Measurements from ENCODE around the gene CYTH1.

Gene CYTH1

DNA sequence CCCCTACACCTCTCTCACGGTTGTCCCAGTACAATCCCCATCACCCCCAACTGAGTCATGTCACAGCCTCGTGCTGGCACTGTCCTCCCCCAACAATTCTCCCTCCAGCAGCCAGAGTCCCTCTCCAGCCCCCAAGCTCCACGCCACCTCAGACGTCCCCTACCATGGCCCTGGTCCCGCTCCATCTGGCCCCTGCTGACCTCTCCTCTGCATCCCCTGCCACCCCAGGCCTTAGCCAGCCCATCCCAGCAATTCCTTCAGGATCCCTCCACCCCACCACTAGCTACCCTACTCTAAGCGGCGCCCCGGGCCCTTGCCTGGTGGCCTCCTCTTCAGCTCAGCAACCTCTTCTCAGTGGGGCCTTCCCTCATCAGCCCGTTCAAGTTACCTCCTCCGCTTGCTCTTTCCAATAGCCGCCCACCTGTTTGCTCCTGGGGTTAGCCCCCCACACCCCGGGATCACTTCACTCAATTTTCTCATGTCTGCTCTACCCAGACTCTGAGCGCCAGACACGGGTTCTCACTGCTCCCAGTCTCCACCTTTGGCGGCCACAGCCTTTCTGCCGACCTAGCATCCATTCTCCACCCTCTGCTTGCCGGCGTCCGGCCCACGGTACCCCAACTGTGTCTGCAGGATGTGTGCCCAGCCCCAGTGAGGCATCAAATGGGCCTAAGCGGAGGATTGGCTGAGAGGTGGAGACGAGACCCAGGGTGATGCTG, 112.7 kb downstream of the CYTH1 start:
- no peak for DNase-seq

DNA sequence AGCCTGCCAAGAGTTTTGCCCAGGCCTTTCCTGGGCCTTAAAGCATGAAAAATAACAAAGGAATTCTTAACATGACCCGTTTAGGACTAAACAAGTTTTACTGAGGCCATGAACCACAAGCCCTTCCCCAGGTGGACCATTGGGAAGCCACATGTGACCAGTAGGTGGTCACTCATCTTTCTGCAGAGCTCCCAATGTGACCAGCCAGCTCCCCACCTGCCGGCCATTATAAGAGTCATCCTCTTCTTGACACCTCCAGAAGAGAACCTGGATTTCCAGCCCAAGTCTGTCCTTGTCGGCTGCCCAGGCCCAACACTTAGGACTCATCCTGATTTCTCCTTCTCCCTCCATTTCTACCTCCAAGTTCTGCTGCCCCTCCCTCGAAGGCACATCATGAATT, 113.2 kb downstream of the CYTH1 start:
- DNase-seq = no peak

DNA sequence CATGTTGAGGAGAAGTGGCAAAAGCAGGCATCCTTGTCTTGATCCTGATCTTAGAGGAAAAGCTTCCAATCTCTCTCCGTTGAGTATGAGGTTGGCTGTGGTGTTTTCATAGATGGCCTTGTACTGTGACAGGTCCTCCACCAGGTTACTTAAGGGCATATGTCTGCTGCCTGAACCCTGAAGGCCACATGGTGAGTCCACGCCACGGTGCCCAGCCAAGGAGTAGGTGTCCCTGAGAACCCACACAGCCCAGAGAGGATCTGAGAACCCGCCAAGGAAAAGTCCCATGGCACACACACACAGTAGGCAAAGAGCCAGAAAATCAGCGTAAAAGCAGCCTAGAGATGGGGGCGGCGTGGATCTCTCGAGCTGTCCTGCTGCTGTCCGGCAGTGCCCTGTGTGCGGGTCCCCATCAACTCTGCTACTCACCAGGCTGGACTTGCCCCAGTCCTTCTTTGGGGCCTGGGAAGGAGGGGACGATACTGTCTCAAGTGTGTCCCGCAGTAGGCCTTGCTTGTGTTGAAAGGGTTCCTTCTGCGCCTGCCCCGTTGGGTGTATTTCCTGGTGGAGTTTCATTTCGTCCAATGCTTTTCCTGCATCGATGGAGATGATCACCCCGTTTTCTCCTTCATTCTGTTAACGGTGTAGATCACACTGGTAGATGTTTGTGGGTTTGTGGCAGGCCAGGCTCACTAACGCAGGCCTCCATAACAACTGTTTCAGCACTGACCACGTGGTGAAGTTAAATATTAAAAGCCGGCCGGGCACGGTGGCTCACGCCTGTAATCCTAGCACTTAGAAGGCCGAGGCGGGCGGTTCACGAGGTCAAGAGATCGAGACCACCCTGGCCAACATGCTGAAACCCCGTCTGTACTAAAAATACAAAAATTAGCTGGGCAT, 114.1 kb downstream of the CYTH1 start:
- no peak for DNase-seq

DNA sequence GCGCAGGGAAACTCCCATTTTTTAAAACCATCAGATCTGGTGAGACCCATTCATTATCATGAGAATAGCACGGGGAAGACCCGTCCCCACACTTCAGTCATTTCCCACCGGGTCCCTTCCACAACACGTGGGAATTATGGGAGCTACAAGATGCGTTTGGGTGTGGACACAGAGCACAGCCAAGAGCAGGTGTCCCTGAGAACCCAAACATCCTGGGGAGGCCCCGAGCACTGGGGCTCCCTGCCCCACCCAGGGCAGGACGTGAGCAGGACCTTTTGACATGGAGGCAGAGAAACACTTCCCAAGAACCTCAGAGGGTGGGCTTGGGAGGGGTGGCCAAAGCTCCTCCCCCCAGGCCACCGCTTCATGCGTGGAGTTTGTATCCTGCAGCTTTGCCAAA, 115.0 kb downstream of the CYTH1 start:
- no peak for DNase-seq

DNA sequence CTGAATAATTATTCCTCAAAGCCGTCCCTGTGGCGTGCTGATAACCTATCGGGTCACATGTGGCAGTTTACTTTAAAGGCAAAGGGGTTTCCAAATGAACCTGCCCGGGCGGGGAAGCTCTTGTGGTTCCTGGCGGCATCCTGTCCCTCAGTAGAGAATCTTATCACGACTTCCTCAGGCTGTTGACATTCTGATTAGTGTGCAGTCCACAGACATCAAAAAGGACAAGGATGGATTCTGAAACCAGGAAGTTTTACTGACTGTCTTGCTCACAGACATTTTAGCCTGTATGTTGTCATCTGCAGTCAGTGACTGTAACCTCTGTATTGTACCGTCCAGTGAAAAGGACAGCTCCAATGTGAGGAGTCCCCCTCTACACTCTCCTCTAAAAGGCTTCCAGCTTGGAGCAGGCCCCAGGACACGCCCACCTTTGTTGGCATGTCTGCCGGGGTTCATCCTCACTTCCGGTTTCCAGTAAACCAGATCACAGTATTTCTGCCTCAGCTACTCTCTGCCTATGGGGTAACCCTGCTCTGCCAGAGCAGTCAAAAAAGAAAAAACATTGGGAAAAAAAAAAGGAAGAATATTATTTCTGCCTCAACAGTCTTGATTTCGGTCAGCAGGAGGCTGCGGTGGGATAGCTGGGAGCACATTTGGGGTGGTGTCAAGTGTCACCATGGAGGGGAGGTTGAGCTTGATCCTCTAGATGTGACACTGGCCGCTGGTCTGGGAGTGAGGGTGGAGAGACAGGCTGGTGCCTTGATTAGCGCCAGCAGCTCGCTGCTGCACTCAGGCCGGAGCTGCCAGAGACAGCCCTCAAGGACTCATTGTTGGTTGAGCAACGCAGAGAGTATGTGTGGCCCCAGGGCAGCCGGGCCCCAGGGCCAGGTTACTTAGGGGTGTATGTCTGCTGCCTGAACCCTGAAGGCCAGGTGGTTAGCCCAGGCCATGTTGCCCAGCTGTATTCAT, 115.8 kb downstream of the CYTH1 start:
- DNase-seq = peak; percentile 68

DNA sequence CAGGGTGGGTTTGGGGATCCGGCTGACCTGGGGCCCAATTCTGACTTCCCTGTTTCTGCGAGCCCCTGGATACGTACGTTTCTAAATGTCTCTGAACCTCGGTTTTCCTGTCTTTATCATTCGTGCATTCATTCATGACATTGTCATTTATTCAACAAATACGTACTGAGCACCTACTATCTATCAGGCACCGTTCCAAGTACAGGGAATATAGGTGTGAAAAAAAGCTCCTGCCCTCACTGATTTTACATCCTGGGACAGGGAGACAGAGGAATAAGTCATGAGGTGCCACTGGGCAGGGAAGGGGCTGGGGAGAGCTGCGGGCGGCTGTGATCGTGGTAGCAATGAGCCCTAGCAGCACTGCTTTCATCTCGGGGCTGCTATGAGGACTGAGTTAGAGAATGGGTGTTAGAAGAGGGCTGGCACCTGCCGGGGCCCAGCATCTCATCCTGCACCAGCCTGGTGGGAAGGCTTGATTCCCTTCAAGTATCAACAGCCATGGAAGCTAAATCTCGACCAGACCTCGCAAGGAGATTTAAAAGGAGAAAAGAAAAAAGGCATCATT, 116.6 kb downstream of the CYTH1 start:
- no peak for DNase-seq

DNA sequence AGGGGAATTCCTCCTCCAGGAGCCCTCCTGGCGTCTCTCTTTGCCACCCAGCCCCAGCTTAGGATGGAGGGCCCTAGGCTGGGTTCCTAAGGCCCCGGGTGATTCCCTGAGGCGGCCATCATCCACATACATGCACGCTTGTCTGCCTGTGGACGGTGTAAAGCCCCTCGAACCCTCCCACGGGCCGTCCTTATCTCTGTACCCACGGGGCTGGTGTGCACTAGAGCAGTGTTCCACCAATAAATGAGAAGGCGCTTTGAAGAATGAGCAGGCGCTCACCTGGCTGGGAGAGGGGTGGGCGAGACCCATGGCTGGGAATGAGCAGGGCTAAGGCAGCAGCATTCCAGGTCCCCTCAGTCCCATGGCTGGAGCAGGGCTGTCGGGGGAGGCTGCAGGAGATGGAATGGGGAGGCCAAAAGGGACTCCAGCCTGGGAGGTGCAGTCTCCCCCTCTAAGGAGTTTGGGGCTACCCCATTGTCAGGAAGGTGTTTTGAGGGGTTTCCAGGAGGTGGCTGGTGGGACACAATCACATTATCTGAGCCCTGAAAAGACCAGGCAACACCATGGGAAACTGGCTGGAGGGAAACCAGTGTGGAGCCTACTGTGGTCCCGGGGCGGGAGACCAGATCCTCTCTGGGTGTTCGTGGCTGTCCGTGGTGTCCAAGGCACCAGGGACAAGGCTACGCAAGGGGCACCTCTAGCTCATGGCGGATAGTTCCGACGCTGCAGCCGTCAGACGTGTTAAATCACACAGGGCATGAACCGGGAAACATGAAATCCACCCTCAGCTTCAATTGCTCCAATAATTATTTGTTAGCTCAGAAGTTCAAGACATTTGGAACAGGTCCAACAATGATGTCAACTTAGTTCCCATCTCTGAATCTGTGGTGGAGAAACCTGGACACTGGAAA, 117.3 kb downstream of the CYTH1 start:
- DNase-seq = no peak

DNA sequence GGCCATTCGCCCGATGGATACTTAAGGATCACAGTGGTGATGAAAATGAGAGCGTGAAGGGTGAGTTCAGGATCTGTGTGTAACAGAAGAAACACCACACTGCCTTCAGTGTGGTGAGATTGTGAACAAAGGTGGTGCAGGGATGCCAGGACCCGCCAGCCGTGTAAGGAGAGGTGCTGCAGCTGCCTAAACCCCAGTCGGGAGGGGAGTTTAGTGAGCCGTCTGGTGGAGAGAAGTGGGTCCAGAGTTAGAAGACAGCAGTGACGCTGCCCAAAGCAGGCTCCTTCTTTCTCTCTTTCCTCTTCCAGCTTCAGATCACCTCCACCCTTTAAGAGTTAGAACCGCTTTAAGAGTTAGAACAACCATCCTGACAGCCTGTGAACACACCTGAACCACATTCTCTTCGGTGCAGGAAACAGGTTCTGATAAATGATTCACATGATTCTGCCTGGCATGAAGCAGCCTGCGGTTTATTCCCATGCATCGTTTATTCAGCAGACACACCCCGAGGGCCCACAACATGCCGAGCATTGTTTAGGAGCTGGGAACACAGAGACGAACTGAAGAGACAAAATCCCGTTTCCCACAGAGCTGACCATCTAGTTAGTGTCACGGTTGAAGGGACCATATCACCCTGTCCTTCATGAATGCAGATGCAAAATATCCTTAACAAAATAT, 120.8 kb downstream of the CYTH1 start:
- no peak for DNase-seq

DNA sequence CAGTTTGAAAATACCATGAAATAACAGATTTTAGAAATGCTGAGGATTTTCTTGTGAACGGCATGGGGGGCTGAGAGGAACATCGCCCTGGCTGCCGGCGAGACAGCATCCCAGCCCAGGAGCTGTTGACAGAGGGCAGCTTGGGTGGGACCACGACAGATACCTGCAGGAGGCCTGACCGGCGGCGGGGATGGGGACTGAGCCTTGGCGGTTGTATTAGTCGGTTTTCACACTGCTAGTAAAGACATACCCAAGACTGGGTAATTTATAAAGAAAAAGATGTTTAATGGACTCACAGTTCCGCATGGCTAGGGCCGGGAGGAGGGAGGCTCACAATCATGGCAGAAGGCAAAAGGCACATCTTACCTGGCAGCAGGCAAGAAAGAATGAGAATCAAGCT, 122.5 kb downstream of the CYTH1 start:
- no peak for DNase-seq

DNA sequence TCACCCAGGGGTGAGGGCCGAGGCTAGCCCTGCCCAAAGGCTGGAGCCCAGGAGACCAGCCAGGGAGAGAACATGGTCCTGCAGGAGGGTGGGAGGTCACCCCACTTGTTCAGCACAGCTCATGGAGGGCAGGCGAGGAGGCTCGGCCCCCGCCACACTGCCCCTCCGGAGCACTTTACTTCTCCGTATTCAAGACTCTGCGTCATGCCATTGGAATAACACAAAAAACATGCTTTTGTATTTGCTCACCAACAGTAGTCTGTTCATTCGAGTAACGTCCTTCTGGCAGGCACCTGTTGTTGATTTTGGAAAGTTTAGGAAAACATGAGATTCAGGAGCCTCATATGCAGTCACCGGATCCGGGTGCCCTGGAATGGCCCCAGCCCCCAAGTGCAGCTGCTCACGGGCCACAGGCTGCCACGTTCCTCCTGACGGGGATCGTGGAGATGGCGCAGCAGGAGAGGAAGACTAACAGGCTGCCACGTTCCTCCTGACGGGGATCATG, 123.7 kb downstream of the CYTH1 start:
- DNase-seq = no peak

DNA sequence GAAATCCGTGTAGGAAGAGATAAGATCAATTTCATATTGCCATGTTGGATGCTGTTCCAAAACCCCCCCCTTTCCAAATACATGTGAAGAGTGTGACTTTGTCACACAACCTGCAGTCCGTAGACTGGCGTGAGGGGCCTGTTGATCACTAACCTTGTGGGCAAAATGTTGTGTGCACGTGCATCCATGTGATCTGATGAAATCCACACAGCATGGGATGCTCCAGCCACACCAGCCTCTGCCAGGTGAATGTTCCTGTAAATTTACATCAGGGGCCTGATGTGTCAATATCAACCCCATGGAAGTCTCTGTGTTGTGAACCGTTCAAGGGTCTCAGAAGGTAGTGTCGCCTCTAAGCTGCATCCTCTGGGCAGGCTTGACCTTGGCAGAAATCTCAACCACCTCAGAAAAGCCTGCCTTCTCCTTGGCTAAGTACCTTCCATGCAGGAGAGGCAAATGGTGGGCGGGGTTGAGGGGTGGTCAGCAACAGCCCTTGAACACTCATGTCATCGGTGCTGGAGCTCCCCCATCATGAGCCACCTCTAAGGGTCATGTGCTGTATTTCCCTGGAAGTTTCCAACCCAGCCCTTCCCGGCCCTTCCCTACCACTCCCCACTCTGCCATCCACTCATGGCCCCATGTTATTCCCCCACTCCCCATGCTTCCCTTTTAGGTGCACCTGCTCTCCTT, 126.7 kb downstream of the CYTH1 start:
- DNase-seq = no peak

DNA sequence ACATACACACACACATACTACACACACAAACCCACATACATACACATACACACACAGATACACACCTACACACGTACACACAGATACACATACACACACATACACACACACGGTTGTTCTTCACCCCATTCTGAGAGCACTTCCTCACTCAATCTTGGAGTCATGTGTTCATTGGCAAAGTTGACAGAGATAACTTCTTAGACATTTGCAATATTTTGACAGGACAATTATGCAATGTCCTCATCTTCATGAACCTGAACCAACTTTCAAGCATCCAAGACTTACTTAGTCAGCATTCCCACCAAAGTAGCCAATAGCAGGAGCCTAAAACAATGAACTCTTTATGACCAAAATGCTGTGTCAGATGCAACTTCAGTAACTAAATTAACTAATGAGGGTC, 127.7 kb downstream of the CYTH1 start:
- DNase-seq = no peak

DNA sequence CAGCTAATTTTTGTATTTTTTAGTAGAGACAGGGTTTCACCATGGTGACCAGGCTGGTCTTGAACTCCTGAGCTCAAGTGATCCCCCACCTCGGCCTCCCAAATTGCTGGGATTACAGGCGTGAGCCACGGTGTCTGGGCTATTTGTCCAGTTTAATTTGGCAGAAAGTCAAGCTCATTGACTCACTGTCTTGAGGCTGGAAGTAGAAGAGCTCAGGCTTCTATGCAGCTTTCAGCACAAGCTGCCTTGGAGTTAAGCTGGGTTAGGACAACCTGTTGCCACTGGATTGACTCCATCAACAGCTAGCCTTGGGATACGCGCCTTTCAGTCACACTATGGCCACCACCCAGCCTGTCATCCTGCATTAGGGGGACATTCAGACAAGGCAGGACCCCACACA, 128.7 kb downstream of the CYTH1 start:
- no peak for DNase-seq

DNA sequence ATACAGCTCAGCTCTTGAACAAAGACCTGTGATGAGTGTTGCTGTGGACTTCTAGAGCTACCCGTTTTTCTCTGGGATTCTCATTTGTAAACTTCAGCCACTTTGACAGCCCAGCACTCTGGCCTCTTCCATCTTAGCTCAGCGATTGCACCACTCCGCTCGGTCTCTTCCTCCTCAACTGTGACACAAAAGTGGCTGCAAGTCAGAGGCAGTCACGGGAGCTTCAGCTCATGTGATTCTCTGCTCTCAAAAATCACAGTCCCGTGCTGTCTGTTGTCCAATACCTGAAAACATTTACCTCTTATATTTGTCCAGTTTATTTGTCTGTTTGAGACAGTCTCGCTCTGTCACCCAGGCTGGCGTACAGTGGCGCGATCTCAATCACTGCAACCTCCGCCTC, 129.2 kb downstream of the CYTH1 start:
- no peak for DNase-seq

DNA sequence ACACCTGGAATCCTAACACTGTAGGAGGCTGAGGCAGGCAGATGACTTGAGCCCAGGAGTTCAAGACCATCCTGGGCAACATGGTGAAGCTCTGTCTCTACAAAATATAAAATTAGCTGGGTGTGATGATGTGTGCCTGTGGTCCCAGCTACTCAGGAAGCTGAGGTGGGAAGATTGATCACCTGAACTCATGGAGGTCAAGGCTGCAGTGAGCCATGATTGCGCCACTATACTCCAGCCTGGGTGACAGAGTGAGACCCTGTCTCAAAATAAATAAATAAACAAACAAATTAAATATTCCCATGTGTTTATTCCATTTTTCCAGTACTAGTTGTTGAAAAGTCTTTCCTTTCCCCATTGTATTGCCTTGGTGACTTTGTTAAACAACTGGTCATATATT, 130.0 kb downstream of the CYTH1 start:
- no peak for DNase-seq

DNA sequence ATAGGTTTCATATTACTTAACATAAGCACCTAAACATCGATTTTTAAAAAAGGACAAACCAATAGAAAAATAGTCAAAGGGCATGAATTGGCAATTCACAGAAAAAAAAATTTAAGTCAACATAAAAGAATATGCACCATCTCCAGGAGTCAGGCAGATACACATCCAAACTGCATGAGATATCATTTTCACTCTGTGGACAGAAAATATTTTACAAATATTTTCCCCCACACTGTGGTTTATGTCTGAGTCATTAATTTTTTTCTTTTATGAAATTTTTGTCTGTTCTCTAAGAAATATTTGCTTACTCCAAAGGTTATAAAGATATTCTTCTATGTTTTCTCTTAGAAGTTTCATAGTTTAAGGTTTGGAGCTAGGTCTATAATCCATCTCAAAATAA, 130.5 kb downstream of the CYTH1 start:
- no peak for DNase-seq

DNA sequence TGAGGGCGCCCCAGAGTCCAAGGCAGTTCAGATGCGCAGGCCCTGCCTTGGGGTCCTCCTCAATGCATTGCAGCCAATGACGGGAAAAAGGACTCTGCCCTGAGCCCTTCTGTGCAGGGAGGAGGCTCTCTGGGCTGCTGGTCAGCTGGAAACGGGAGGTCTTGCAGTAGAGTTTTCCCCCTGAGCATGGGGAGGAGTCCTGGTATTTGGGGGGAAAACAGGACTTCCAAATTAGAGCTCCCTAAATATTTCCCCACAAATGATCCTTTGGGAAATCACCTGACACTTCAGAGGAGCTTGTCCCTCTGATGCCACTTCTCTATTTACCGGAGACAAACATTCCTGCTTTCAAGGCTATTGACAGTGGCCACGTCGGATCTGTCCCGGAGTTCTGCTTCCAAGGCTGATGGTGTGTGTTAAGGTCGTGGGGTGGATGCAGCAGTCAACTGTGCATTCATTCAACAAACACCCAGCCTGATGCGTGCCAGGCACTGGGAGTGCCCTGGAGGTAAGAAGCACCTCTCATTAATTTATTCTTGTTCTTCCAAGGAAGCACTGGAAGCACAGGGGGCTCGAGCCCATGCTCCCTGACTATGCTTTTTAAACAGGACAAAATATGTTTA, 131.9 kb downstream of the CYTH1 start:
- DNase-seq = no peak

DNA sequence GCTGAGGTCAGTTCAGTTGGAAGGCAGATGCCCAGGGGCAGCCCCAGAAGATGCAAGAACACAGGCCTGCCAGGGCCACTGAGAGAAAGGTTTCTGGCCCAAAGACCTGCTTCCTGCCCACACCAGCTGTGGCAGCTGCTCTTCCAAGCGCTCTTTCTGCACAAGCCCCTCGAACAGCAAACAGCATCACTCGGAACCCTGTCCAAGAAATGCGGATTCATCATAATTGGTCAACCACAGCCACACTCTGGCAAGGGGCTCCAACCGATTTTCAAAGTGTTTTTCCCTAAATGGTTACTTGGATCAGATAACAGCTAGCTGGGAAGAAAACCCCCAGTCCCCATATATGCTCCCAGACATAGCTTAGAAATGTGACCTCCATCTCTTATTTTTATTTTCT, 133.8 kb downstream of the CYTH1 start:
- no peak for DNase-seq

DNA sequence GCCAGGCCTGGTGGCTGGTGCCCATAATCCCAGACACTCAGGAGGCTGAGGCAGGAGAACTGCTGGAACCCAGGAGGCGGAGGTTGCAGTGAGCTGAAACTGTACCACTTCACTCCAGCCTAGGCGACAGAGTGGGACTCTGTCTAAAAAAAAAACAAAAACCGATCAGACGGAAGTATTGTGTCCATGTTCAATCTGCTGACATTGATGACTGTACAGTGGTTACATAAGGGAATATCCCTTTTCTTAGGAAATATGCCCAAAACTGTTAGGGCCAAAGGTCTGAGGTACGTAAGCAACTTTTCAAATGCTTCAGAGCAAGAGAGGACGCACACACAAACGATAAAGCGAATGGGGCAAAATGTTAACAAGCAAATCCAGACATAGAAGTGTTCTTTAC, 135.0 kb downstream of the CYTH1 start:
- DNase-seq = no peak
